ENCODE data around the gene TOMM34. TPM values are rescaled to one million over a fixed set of nuclear protein-coding genes. Genes with fewer than 3 reads are reported as not detected.

Gene TOMM34
- total and polyA plus RNA-seq, 2 experiments from 2014 or later = 27.4 to 38.7 TPM

DNA sequence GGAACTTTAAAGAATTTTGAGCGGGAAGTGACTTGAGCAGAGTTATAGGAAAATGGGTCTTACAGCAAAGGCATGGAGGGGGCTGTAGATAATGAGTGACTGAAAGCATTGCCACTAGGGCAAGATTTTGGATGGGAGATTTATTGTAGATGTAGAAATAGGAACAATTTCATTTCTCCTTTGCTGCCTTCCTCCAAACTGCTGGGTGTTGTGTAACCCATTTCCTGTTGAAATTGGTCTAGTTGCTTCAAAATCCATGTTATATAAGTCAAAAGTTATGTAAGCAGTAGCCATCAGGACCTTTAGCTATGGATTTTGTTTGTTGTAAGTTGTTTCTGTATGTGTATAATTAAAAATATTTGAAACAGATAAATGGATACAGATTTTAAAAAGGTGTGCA is 63.6 kb downstream of the TOMM34 start:
- peaks cover 14% of the 10 kb centered on the region for H3K4me1 Mint-ChIP-seq
- TF ChIP-seq ZNF114 (CRISPR knock-in tag; IDR thresholded peaks at IDR 0.05) (no peak), JUNB (IDR thresholded peaks at IDR 0.05; ENCODE audit: unreplicated experiment) (no peak), REST (IDR thresholded peaks at IDR 0.05; ENCODE audit: unreplicated experiment) (no peak), ETS1 (IDR thresholded peaks at IDR 0.05) (no peak), CTCF (conservative IDR thresholded peaks at IDR 0.05; ENCODE audit: low read depth in 2 of 2) (no peak), ZNF462 (CRISPR knock-in tag; IDR thresholded peaks at IDR 0.05) (no peak), ZNF331 (CRISPR knock-in tag; IDR thresholded peaks at IDR 0.05; ENCODE audit: low read depth) (no peak), STAT1 (IDR thresholded peaks at IDR 0.05; ENCODE audit: unreplicated experiment) (no peak), EZH2 (IDR thresholded peaks at IDR 0.05; ENCODE audit: low read depth, unreplicated experiment) (no peak), CREB1 (CRISPR knock-in tag; IDR thresholded peaks at IDR 0.05; ENCODE audit: low read depth) (no peak), EZH2phosphoT487 (IDR thresholded peaks at IDR 0.05; ENCODE audit: unreplicated experiment) (no peak), POLR2AphosphoS5 (IDR thresholded peaks at IDR 0.05; ENCODE audit: low read depth) (no peak), NANOG (IDR thresholded peaks at IDR 0.05; ENCODE audit: borderline replicate concordance) (no peak)
- Histone ChIP-seq H2AFZ (no peak overlapping the region), H3K4me3 (no peak overlapping the region), H4K20me1 (replicated peaks; ENCODE audit: insufficient read depth) (peaks cover 89% of the 10 kb centered on the region), H3K36me3 (ENCODE audit: insufficient read depth) (peaks cover 9% of the 10 kb centered on the region; the same call in 1 of the 2 replicates), H3K4me1 (ENCODE audit: insufficient read depth) (0 out of 2 replicates have a peak, but pooled peaks cover 3% of the 10 kb centered on the region), H3K27me3 (ENCODE audit: insufficient read depth) (no peaks in the 10 kb centered on the region), H3K4me2 (no peak overlapping the region), H3F3A (replicated peaks; ENCODE audit: low read depth) (no peaks in the 10 kb centered on the region), H3K27ac (ENCODE audit: low read depth) (no peak overlapping the region), H3K9me2 (ENCODE audit: insufficient read depth) (no peaks in the 10 kb centered on the region), H3K79me2 (replicated peaks; ENCODE audit: insufficient read depth) (peaks cover 100% of the 10 kb centered on the region)
- DNase-seq (ENCODE audit: low spot score) (no peak), ATAC-seq (no peak)
- no peak overlapping the region for H3K27ac Mint-ChIP-seq
- H3K36me3 Mint-ChIP-seq (ENCODE audit: low read depth) = peaks cover 22% of the 10 kb centered on the region
- H3K27me3 Mint-ChIP-seq (ENCODE audit: insufficient read depth, low read depth, poor library complexity) = peaks cover 7% of the 10 kb centered on the region
- H3K9me3 Mint-ChIP-seq = no peaks in the 10 kb centered on the region
- H3K4me3 Mint-ChIP-seq = no peak overlapping the region

Data from GM23338 (cell line).